GM19099 (cell line): Measurements from ENCODE around the gene EIF4EBP2.

Source experiments
- POLR2A ChIP-seq: IDR thresholded peaks from 3 replicates; pipeline ENCODE4 v1.6.1; 2011; ENCODE audit warnings: low read depth; ENCODE audit not compliant: insufficient read length; ENCODE audit errors: extremely low read depth

The EIF4EBP2 gene

GRCh38 chr10:70371846-70372245, 32.1 kb upstream of the EIF4EBP2 start:
- no peak for TF ChIP-seq POLR2A

GRCh38 chr10:70374775-70375614, 28.9 kb upstream of the EIF4EBP2 start:
- no peak for TF ChIP-seq POLR2A

- no peak for TF ChIP-seq POLR2A
Measured at GRCh38 chr10:70376436-70377378, 27.2 kb upstream of the EIF4EBP2 start.

GRCh38 chr10:70378122-70378521, 25.8 kb upstream of the EIF4EBP2 start:
- TF ChIP-seq POLR2A = no peak

GRCh38 chr10:70379581-70380176, 24.3 kb upstream of the EIF4EBP2 start:
- no peak for TF ChIP-seq POLR2A

GRCh38 chr10:70380350-70381135, 23.4 kb upstream of the EIF4EBP2 start:
- TF ChIP-seq POLR2A = no peak

GRCh38 chr10:70381471-70382421, 22.2 kb upstream of the EIF4EBP2 start:
- no peak for TF ChIP-seq POLR2A

- no peak for TF ChIP-seq POLR2A
Measured at GRCh38 chr10:70391654-70392053, 12.3 kb upstream of the EIF4EBP2 start.

GRCh38 chr10:70396140-70396539, 7.8 kb upstream of the EIF4EBP2 start:
- no peak for TF ChIP-seq POLR2A

GRCh38 chr10:70399177-70399576, 4.8 kb upstream of the EIF4EBP2 start:
- TF ChIP-seq POLR2A = no peak

- TF ChIP-seq POLR2A = no peak
Measured at GRCh38 chr10:70403483-70404035, 386 bp upstream of the EIF4EBP2 start.

GRCh38 chr10:70404787-70405036, 767 bp downstream of the EIF4EBP2 start:
- no peak for TF ChIP-seq POLR2A

GRCh38 chr10:70405037-70405824, 1.3 kb downstream of the EIF4EBP2 start:
- TF ChIP-seq POLR2A = no peak
